Trophoblast cell (in vitro differentiated cells and primary cell): Measurements from ENCODE around the gene NATD1.

Source experiments
- DNase-seq, 2 donors: peaks; one replicate each; pipeline ENCODE4 v3.0.0-alpha.2; 2016
- H2AFZ ChIP-seq: 2 replicates; pipeline ENCODE4 v1.6.1; 2013; ENCODE audit warnings: low read length, moderate library complexity, mild to moderate bottlenecking; ENCODE audit not compliant: insufficient read depth, poor library complexity
- H2AK5ac ChIP-seq: 2 replicates; pipeline ENCODE4 v1.6.1; 2013; ENCODE audit warnings: mild to moderate bottlenecking, low read length
- H2BK120ac ChIP-seq: 2 replicates; pipeline ENCODE4 v1.6.1; 2013; ENCODE audit warnings: low read length, mild to moderate bottlenecking, moderate library complexity; ENCODE audit not compliant: insufficient read depth, poor library complexity
- H2BK12ac ChIP-seq: 2 replicates; pipeline ENCODE4 v1.6.1; 2013; ENCODE audit warnings: mild to moderate bottlenecking, low read length, moderate library complexity
- H2BK5ac ChIP-seq: 2 replicates; pipeline ENCODE4 v1.6.1; 2013; ENCODE audit warnings: low read length, low read depth, moderate library complexity, mild to moderate bottlenecking; ENCODE audit not compliant: poor library complexity
- H3K14ac ChIP-seq: 2 replicates; pipeline ENCODE4 v1.6.1; 2013; ENCODE audit warnings: mild to moderate bottlenecking, low read length
- H3K18ac ChIP-seq: 2 replicates; pipeline ENCODE4 v1.6.1; 2013; ENCODE audit warnings: mild to moderate bottlenecking, low read length
- H3K23ac ChIP-seq: 2 replicates; pipeline ENCODE4 v1.6.1; 2013; ENCODE audit warnings: low read length
- H3K27ac ChIP-seq: 2 replicates; pipeline ENCODE4 v1.5.1; 2013; ENCODE audit warnings: low read depth, mild to moderate bottlenecking, inconsistent platforms, low read length, moderate library complexity
- H3K27me3 ChIP-seq: 2 replicates; pipeline ENCODE4 v1.6.1; 2013; ENCODE audit warnings: inconsistent platforms, mild to moderate bottlenecking, low read length, moderate library complexity; ENCODE audit not compliant: insufficient read depth
- H3K36me3 ChIP-seq, 2 experiments: 1 replicate in 1 of 2; 2 replicates in 1 of 2; pipeline ENCODE4 v1.6.1; 2013; ENCODE audit warnings: low read length in 2 of 2, mild to moderate bottlenecking in 2 of 2, moderate library complexity in 1 of 2; ENCODE audit not compliant: insufficient read depth in 2 of 2, control insufficient read depth in 1 of 2
- H3K4ac ChIP-seq: 2 replicates; pipeline ENCODE4 v1.6.1; 2013; ENCODE audit warnings: low read depth, mild to moderate bottlenecking, low read length, moderate library complexity
- H3K4me1 ChIP-seq, 2 experiments: 1 replicate in 1 of 2; 2 replicates in 1 of 2; pipeline ENCODE4 v1.6.1; 2013; ENCODE audit warnings: low read length in 2 of 2, mild to moderate bottlenecking in 2 of 2, moderate library complexity in 1 of 2; ENCODE audit not compliant: insufficient read depth in 2 of 2, control insufficient read depth in 1 of 2
- H3K4me2 ChIP-seq: 2 replicates; pipeline ENCODE4 v1.6.1; 2013; ENCODE audit warnings: inconsistent platforms, mild to moderate bottlenecking, low read length, moderate library complexity
- H3K4me3 ChIP-seq: 2 replicates; pipeline ENCODE4 v1.5.1; 2013; ENCODE audit warnings: mild to moderate bottlenecking, low read depth, low read length, inconsistent platforms
- H3K79me1 ChIP-seq: one replicate; pipeline ENCODE4 v1.6.1; 2013; ENCODE audit warnings: low read length
- H3K79me2 ChIP-seq: 2 replicates; pipeline ENCODE4 v1.6.1; 2013; ENCODE audit warnings: low read length, mild to moderate bottlenecking; ENCODE audit not compliant: control insufficient read depth, insufficient read depth, poor library complexity
- H3K9ac ChIP-seq: 2 replicates; pipeline ENCODE4 v1.6.1; 2013; ENCODE audit warnings: mild to moderate bottlenecking, low read length
- H3K9me3 ChIP-seq: 2 replicates; pipeline ENCODE4 v1.6.1; 2013; ENCODE audit warnings: low read depth, mild to moderate bottlenecking, control low read depth, inconsistent platforms, low read length; ENCODE audit not compliant: insufficient read depth
- H4K12ac ChIP-seq: 2 replicates; pipeline ENCODE4 v1.6.1; 2013; ENCODE audit warnings: low read depth, mild to moderate bottlenecking, low read length, moderate library complexity
- H4K8ac ChIP-seq: 2 replicates; pipeline ENCODE4 v1.6.1; 2013; ENCODE audit warnings: low read depth, mild to moderate bottlenecking, low read length, moderate library complexity
- H4K91ac ChIP-seq: one replicate; pipeline ENCODE4 v1.6.1; 2013; ENCODE audit warnings: low read depth, mild to moderate bottlenecking, low read length, moderate library complexity
- WGBS: extraction: QIAGEN DNeasy Blood & Tissue Kit; methylation state at CpG from one replicate; pipeline ENCODE4 v1.1.7; 2013; ENCODE audit warnings: missing lambda C conversion rate; ENCODE audit not compliant: insufficient read length, insufficient coverage; ENCODE audit errors: extremely low coverage; 5-methylcytosine and 5-hydroxymethylcytosine counted together

NATD1 gene

DNA sequence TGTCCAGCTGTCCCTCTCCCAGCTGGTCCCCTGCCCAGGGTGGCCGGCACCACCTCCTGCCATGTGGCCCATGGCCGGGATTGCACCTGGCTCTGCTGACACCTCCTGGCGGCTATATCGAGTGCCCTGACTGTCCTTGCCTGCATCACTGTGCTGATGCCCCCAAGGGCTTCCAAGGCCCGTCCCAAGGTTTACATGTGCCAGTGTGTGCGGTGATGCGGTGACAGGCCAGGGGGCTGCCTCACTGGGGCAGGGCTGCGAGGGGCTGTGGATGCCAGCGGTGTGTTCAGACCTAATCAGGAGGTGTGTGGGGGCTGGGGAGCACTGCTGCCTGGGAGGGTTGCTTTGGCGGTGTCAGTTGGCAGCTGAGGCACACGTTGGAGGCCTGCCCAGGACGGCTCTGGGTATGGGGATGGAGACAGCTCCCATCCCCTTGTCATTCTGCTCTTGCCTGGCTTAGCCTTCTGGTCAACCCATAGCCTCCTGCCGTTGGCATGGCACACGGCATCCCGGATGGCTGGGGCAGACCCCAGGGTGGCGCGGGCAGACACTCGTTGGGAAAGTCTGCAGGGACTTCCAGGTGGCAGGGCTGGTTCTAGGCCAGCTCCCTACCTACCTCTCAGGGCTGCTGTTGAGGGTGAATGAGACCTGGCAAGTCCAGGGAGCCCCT is 36.8 kb upstream of the NATD1 start:
- Histone ChIP-seq H3K27me3 (no peaks in the 10 kb centered on the region), H3K23ac (no peak overlapping the region), H3K4me2 (no peak overlapping the region), H3K18ac (peak overlapping the region; percentile 40), H3K79me1 (peaks cover 5% of the 10 kb centered on the region), H2BK120ac (no peak overlapping the region), H2AK5ac (no peak overlapping the region), H3K14ac (no peak overlapping the region), H4K12ac (no peak overlapping the region), H4K91ac (no peak overlapping the region), H2AFZ (no peak overlapping the region), H2BK5ac (no peak overlapping the region), H3K4me1 (peaks cover 13 to 24% of the 10 kb centered on the region in 2 experiments), H3K9ac (no peak overlapping the region), H3K4ac (no peak overlapping the region), H3K36me3 (peaks cover 4 to 9% of the 10 kb centered on the region in 2 experiments), H3K9me3 (peaks cover 18% of the 10 kb centered on the region), H4K8ac (no peak overlapping the region), H3K4me3 (no peak overlapping the region), H3K27ac (no peak overlapping the region), H3K79me2 (peaks cover 8% of the 10 kb centered on the region), H2BK12ac (no peak overlapping the region)
- no CpG with 5 or more reads among the region's 18 CpGs for WGBS
- DNase-seq = no peak

DNA sequence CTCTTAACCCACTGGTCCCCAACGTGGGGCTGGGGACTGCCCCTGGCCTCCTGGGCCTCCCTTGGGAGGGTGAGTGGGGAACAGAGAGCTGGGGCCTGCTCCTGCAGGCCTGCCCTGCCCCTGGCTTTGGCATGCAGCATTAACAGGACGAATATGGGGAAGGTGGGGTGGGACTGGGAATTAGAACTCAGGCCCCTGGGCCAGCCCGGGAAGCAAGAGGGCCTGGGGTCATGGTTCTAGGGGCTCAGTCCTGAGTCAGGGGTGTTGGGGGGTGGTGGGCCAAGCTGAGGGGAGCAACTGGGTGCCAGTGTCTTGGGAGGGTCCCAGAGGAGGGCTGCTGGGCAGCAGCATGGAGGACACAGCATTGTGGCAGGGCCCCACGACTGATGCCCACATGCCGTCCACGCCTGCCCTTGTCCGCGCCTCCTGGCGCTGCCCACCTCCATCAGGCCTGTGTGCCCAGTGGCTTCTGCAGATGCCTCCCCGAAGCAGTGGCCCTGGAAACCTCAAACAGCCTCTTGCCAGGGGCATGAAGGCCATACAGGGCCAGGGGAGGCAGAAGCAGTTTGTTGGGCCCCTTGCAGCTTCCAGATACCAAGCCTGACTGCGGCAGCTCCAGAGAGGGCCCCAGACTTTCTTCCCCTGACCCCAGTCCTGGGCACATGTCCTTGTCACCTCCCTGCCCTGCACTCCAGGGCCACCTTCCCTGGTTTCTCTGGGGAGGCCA is 36.1 kb upstream of the NATD1 start:
- DNase-seq = no peak
- Histone ChIP-seq H4K8ac (no peak overlapping the region), H3K79me2 (peaks cover 13% of the 10 kb centered on the region), H4K91ac (no peak overlapping the region), H2BK12ac (no peak overlapping the region), H2BK5ac (no peak overlapping the region), H3K79me1 (peaks cover 9% of the 10 kb centered on the region), H3K23ac (no peak overlapping the region), H2AK5ac (no peak overlapping the region), H3K27ac (no peak overlapping the region), H3K4me1 (peaks cover 13 to 24% of the 10 kb centered on the region in 2 experiments), H3K9ac (no peak overlapping the region), H3K4ac (peak overlapping the region; percentile 8), H3K18ac (no peak overlapping the region), H3K9me3 (peaks cover 11% of the 10 kb centered on the region), H3K14ac (no peak overlapping the region), H3K4me2 (no peak overlapping the region), H2AFZ (no peak overlapping the region), H3K36me3 (peaks cover 4 to 9% of the 10 kb centered on the region in 2 experiments), H2BK120ac (no peak overlapping the region), H3K4me3 (no peak overlapping the region), H4K12ac (no peak overlapping the region), H3K27me3 (no peaks in the 10 kb centered on the region)
- WGBS = no CpG with 5 or more reads among the region's 11 CpGs

DNA sequence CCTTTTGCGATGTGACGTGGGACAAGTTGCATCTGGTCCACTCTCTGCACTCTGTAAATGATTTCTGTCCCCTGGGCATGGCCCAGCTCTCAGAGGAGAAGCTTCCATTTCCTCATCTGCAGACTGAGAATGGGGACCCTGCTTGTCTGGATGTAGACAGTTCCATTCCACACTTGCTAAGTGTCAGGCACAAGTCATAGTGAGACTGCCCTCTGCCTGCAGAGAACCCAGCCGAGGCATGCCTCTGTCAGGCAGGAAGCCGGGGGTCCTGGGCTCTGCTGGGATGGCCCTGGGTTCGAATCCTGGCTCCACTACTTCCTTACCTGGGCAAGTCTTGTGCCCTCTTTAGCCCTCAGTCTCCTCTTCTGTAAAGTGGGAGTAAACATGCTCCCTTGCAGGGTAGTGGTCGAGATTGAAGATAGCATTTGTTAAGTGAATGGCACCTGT is 35.4 kb upstream of the NATD1 start:
- H3K4me2 ChIP-seq = no peak overlapping the region
- no peak overlapping the region for H2BK5ac ChIP-seq
- no peak overlapping the region for H4K8ac ChIP-seq
- H3K4ac ChIP-seq = peak overlapping the region; percentile 53
- peaks cover 8% of the 10 kb centered on the region for H3K9me3 ChIP-seq
- no peak overlapping the region for H3K18ac ChIP-seq
- H4K91ac ChIP-seq = no peak overlapping the region
- no peak overlapping the region for H3K14ac ChIP-seq
- no peak overlapping the region for H2BK12ac ChIP-seq
- H3K36me3 ChIP-seq = peaks cover 4 to 9% of the 10 kb centered on the region in 2 experiments
- DNase-seq = no peak
- peaks cover 13% of the 10 kb centered on the region for H3K79me2 ChIP-seq
- H4K12ac ChIP-seq = no peak overlapping the region
- no peak overlapping the region for H2AK5ac ChIP-seq
- peaks cover 19 to 29% of the 10 kb centered on the region in 2 experiments for H3K4me1 ChIP-seq
- no peak overlapping the region for H3K23ac ChIP-seq
- no CpG with 5 or more reads among the region's 6 CpGs for WGBS
- no peak overlapping the region for H2BK120ac ChIP-seq
- H3K27ac ChIP-seq = no peak overlapping the region
- peaks cover 9% of the 10 kb centered on the region for H3K79me1 ChIP-seq
- H3K9ac ChIP-seq = no peak overlapping the region
- no peak overlapping the region for H3K4me3 ChIP-seq
- H3K27me3 ChIP-seq = no peaks in the 10 kb centered on the region
- H2AFZ ChIP-seq = no peak overlapping the region

DNA sequence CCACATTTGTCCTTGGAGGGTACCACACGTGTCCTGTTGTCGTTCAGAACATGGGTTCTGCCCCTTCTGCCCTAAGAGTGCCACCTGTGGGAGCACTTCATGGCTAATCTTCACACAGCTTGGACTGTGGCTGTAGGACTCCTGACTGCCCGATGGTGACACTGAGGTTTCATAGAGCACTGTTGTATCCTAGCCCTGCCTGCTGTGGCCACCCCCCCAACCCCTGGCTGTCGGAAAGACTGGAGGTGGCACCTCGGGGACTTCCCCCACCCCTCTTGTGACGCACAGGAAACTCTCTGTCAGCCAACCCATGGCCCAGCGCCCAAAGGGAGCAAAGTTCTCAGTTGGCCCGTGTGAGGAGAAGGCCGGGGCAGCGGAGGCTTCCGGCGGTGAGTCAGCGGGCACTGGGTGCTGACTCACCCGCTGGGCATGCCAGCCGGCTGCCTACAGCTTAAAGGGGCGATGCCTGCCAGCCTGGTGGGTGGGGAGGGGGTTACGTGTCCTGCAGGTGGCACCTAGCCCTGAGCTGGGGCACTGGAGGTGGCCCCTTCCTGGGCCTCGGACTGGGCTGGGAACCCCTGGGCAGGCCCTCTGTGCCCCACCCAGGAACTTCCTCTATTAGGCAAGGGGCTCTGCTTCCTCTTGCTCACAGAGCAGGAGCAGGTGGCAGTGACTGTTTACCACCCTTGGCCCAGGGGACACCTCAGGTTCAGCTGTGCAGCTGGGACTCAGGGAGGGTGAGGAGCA is 34.7 kb upstream of the NATD1 start:
- Histone ChIP-seq H3K4me3 (no peak overlapping the region), H3K27ac (no peak overlapping the region), H3K18ac (peak overlapping the region; percentile 2), H2BK12ac (no peak overlapping the region), H3K9me3 (peaks cover 7% of the 10 kb centered on the region), H4K12ac (no peak overlapping the region), H3K36me3 (peaks cover 4 to 8% of the 10 kb centered on the region in 2 experiments), H3K27me3 (no peaks in the 10 kb centered on the region), H3K14ac (no peak overlapping the region), H3K4me2 (no peak overlapping the region), H3K23ac (no peak overlapping the region), H2BK120ac (no peak overlapping the region), H2AK5ac (no peak overlapping the region), H2BK5ac (no peak overlapping the region), H3K4ac (peak overlapping the region; percentile 53), H3K79me2 (peaks cover 13% of the 10 kb centered on the region), H3K4me1 (peaks cover 21 to 33% of the 10 kb centered on the region in 2 experiments), H3K79me1 (peaks cover 9% of the 10 kb centered on the region), H3K9ac (no peak overlapping the region), H2AFZ (no peak overlapping the region), H4K8ac (no peak overlapping the region), H4K91ac (no peak overlapping the region)
- peak; percentile 93 to 94 for DNase-seq
- WGBS = no CpG with 5 or more reads among the region's 18 CpGs
